NCI-H2029 treated with DMSO at 0.1 percent for 48 hours (cell line): ENCODE results near the gene ASXL3.

Source experiments
- DNase-seq: peaks from one replicate; lab custom pipeline; 2025; lab: John Stamatoyannopoulos, UW

Gene ASXL3

DNA sequence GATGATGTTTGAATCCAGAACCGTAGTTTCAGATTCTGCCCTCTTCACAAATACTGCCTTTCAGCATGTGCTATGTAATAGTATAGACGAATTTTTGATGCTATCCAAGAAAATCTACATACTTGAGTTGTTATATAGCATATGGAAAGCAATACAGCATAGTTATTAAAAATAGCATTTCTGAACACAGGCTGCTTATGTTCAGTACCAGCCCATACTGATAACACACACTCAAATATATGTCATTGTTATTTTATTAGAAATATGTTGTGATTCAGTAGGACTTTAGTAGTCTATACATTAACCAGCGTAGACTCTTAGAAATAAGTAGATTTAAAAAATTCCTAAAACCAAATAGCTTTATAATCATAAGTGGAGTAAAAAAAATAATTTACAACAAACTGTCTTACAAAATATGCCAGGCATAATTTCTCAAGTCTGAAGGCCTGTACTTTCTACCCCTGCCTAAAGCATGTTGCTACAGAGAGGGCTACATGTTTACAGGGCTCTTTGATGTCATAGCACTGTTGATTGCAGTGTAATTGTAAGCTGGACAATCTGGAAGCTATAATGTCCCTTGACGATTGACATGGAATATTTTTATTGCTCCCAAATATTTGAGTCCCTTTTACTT lies 86.3 kb downstream of the ASXL3 start:
- DNase-seq = no peak

DNA sequence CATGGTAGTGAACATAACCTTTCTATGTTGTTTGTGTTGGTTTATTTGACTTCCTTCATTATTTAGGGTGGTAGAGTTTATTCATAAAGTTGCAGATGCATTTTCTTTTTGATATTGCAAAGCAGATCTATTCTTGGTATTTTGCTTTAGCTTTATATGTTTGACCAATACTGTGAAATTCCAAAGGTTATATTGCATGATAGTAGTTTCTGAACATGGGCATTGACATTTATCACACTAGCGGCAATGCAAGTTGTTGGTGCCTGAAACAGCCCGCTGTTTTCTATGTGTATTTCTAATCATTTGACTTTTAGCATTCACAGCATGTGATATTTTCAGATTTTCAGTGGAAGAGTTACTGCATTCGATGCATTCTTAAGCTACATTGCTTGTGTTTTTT lies 87.2 kb downstream of the ASXL3 start:
- no peak for DNase-seq

DNA sequence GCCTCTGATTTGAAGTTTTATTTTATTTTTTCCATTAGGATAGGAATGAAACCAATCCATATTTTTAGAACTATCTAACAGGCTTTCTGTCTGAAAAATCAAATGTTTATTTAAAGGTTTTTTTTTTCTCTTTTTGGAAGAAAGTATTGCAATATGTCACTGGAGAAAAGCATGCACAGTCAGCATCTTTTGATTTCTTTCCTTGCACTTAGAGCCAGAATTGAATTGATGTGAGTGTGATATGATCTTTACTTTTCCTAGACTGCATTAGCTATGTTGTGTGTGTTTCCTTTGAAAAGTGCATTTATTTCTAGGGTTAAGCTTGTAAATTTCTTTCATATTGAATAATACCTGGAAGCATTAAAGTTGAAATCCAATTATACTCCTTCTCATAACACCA lies 87.6 kb downstream of the ASXL3 start:
- no peak for DNase-seq

DNA sequence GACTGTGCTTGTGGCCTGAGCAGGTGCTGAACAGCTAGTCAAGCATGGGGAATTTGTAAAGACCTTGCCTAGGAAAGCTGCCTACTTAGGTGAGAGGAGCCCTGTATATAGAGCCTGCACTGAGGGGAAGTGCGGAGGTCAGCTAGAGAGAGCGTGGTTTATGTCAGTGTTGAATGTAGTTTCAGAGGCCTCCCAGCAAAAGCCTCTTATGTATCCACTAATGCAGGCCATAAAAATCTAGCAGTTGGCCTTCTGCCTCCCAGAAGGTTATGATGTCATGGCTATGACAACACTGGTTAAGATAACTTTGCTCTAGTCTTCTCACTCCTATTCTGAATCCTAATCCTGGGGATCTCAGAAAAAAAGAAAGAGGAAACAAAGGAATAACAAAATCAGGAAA lies 88.9 kb downstream of the ASXL3 start:
- no peak for DNase-seq

DNA sequence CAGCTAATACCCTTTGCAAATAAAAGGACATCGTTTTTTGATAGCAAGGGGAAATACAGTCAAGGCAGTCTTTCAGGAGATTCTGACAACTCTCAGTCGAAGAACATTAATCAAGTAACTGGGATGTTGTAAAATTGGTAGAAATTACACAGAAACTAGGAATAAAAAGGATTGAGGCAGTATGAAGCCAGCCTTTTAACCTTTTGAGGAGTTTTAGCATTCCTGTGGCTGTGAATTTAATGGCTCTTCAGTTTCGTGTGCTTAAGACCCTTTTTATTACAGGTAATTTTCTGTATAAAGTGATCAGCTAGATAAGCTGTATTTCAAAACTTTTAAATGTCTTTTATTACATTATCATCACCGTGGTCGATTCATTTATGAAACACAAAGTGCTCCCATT lies 91.6 kb downstream of the ASXL3 start:
- DNase-seq = no peak

DNA sequence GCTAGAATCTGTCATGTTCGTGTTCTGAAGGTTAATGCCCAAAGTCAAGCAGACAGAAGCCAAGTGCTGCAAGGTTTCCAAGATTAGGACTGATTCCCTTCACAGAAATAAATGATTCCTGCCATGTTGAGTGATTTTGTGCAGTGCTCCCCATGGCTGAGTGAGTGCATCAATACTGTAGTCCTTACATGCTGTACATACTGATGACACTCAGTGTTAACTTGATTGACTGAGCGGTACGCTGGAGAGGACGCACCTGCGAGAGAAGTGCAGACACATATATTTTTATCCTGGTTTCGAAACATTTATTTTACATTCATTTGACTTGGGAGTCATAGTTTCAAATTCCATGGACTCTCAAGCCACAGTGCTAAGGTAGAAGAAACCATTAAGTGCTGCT lies 92.0 kb downstream of the ASXL3 start:
- DNase-seq = no peak

DNA sequence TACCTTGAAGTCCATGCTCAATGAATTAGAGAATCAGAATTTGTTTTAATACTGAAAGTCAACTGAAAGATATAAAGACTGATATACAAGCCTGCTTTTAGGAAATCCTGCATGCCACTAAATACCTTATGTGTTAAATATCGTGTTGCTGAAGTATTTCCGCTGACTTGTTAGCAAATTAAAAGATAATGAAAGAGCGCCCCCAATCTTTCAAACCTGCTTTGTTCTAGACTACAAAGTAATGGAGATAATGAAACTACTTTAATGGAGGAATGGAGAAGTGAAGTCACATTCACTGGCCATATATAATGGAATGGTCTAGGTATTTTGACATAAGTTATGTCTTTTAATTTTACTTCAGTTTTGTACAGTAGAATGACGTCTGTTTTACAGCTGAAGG lies 95.7 kb downstream of the ASXL3 start:
- no peak for DNase-seq

DNA sequence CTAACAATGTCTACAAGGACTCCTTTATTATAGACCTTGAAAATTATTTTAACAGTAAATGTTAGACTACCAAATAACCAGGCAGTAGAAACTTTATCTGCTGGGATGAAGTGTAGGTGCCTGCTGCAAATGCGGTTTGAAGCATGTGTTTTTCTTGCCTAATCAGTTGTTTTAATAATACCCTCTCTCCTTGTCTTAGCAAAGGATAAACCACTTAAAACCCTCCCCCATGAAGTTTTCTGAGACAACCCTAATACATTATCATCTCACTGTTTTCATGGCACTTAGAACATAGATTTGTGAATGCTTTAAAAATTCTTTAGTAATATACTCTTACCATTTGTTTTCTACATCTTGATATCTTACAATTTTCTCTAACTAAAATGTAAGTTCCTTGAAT lies 98.6 kb downstream of the ASXL3 start:
- no peak for DNase-seq

DNA sequence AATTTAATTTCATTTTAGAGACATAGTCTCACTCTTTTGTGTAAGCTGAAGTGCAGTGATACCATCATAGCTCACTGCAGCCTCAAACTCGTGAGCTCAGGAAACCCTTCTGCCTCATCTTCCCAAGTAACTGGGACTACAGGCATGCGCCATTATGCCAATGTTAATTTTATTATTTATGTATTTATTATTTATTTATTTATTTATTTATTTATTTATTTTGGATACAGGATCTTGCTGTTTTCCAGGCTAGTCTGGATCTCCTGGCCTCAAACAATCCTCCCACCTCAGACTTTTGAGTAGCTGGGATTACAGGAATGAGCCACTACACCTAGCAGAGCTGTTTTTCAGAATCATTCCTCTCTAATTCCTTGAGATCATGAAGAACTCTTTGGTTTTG lies 99.9 kb downstream of the ASXL3 start:
- no peak for DNase-seq

DNA sequence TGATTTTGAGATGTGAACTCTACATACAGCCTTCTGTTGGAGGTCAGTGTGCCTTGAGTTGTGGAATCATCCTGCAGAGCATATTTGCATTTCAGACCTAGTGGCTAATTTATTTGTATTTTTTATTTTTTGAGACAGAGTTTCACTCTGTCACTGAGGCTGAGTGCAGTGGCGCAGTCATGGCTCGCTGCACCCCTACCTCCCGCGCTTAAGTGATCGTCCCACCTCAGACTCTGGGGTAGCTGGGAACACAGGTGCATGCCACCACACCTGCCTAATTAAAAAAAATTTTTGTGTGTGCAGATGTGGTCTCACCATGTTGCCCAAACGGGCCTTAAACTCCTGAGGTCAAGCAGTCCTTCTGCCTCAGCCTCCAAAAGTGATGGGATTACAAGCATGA lies 104.4 kb downstream of the ASXL3 start:
- DNase-seq = no peak

DNA sequence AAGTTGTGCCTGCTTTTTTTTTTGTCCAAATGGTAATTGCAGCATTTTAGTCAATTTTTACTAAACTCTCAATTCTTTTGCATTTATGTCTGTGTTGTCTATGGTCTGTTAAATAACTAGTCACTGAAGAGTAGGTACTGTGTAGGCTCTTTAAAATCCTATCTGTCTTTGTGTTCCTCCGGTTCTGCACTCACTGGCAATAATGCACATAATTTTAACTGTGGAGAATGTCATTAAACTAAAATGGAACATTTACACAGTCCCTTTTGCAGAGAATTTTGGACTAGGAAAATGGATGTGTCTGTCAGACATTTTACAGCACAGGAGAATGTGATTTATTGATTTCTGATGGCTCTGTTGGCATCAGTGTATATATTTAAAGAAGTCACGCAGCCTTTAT lies 116.6 kb downstream of the ASXL3 start:
- DNase-seq = no peak

DNA sequence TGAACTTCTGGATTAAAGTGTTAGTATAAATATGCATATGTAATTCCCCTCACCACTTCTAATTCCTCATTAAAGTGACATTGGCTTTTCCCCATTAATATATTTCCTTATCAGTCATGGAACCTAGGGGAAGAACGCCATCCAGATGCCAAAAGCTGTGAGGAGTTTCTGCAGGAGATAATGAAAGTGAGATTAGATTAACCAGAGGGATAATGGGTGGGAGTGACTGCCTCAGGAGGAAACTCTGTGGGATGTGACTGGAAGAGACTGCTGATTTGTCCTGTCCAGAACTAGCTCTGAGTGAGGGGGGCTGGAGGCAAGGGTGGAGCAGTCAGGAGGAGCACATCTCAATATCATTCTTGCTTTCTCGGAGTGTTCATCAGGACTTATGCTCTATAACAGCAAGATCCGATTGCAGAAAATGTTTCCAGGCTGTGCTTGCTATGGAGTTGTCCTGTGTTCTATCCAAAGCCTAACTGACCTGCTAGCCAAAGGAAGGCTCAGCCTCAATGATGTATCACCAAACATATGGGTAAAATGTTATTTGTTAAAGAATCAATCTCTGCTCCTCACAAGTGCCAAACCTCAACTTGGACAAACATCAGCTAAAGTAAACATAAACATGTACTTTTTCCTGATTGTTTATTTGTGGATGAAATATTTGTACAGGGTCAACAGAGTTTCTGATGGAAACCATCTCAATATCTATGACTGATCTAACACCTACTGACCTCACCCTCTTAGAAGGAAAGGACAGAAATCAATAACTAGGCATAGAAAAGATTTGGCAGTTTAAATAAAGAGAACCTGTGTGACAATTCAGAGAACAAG lies 118.5 kb downstream of the ASXL3 start:
- no peak for DNase-seq

DNA sequence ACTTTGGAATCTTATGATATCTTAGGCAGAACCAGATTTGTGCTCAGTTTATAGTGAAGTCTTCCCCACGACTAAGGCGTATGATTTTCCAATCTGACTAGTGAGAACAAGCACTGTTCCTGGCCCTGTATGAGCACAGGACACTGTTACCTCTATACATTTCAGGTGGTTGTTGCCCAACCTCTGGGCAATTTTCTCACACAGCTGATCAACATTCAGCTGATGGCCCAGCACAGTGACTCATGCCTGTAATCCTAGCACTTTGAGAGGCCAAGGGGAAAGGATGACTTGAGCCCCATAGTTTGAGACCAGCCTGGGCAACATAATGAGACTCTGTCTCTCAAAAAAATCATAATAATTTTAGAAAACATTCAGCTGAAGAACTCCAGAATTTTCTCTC lies 119.5 kb downstream of the ASXL3 start:
- no peak for DNase-seq

DNA sequence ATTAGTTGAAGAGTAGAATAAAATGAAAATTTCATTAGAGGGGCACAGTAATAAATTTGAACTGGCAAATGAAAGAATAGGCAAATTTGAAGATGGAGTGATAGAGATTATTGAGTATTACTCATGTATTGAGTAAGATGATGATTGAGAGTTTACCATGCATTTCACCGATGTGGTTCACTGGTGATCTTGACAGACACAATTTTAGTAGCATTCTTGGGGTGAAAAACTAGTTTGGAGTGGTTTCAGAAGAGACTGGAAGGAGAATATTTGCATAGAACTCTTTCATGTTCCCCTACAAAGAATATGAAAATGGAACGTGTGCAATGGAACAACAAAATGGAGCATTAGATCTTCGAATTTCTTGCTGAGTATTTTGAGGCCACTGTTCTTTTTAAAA lies 121.4 kb downstream of the ASXL3 start:
- no peak for DNase-seq

DNA sequence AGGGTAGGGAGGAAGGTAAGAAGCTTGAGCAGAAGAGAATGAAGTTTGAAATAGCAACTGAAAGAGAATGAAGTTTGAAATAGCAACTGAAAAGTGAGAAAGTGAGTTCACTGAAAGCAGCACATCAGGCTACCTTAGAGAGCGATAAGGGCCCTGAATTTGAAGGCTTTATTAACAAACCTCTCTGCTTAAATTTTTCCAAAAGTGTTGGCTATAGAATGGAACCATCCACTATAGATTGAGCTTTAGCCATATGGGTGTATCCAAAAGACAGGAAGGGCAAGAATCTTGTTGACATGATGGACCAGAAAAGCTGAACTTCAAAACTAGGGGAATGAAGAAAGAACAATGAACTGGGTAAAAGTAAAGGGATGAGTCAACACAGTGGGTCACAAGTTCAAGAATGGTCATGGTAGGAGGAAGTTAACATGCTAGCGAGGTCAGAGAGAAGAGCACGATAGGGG lies 122.5 kb downstream of the ASXL3 start:
- no peak for DNase-seq

DNA sequence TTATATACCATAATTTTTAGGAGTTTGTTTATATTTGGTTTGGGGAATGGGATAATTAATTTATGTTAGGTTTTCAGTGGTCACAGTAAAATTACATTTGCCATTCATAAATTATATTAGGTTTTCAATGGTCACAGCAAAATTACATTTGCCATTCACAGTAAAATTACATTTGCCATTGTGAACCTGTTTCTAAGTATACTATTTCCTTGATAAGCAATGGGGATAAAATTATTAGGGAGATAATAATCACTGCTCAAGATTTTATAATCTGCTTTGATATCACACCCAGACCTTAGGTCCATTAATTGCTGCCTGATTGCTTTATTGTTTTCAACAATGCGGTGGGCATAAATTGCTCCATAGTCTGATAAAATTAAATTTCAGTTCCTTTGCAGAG lies 124.6 kb downstream of the ASXL3 start:
- no peak for DNase-seq

DNA sequence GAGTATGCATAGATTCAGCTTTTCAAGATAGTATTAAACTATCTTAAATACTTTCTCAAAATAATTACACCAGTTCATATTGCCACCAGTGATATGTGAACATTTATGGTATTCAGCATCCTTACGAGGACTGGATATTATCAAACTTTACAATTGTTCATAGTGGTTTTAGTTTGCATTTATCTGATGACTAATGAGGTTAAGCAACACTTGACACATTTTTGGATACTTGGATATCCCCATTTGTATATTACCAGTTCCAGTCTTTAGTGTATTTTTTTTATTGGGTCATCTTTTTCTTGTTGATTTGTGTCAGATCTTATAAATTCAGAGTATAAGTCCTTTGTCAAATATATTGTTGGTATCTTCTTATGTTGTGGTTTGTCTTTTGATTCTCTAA lies 128.4 kb downstream of the ASXL3 start:
- DNase-seq = no peak

DNA sequence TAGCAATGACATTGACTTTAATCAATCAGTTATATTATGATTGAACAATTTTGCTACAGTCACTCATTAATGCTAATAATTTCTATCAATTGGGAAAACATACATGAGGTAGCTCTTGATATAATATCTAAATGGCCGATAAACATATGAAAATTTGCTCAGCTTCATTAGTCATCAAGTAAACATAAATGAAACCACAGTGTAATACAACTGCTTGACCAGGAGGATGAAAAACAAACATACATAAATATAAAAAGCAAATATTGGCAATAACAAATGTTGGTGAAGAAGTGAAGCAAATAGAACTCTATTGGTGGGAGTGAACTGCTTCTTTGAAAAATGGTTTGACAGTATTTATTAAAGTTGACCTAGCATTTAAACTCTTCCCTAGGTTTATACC lies 130.9 kb downstream of the ASXL3 start:
- no peak for DNase-seq

DNA sequence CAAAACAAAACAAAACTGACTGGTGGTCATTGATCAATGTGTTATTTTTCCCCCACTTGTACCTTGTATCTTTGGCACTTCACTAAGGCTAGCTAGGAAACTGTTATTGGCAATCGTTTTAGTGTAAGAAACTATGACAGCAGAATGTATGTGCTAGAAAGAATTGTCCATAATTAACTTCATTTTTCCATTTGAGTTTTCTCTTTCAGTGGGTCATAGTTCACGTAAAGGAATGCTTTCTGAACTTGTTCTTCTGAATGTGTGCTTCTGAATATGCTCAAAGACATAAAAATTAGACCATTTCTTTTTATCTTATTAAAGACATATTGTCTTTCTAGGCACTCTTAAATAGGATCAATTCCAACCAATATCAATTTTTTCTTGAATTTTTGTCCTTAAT lies 132.2 kb downstream of the ASXL3 start:
- no peak for DNase-seq

DNA sequence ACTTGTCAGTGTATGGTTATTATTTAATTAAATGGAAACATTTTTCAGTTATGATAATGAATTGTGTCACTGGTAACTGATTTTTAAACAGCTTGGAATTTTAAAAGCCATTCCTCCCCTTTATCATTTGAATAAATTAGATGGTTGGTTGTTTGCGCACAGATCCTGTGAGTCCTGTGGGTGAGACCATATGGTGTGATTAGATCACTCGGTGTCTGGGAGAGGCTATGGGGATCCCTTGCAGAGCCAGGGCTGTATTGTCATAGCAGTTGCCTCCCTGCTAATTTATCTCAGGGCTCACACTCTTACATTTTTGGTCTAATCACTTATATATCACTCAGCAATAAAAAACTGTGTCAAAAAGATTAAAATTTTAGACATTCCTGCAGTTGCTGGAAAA lies 133.5 kb downstream of the ASXL3 start:
- no peak for DNase-seq

DNA sequence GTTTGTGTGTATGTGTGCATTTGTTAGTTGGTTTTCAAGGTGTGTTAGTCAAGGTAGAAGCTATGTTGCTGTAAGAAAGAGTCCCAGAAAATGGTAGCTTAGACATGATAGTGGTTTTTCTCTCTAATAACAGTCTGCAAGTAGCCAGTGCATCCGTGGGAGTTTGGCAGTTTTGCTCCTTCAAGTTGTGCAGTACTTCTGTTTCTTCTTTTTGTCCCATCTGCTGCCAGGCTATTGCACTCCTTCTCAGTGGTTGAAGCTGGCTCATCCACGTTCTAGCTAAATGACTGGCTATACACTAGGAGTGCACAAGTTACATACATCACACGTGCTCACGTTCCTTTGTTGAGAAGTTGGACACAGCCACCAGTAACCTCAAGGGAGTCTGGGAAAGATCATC lies 134.7 kb downstream of the ASXL3 start:
- DNase-seq = no peak

DNA sequence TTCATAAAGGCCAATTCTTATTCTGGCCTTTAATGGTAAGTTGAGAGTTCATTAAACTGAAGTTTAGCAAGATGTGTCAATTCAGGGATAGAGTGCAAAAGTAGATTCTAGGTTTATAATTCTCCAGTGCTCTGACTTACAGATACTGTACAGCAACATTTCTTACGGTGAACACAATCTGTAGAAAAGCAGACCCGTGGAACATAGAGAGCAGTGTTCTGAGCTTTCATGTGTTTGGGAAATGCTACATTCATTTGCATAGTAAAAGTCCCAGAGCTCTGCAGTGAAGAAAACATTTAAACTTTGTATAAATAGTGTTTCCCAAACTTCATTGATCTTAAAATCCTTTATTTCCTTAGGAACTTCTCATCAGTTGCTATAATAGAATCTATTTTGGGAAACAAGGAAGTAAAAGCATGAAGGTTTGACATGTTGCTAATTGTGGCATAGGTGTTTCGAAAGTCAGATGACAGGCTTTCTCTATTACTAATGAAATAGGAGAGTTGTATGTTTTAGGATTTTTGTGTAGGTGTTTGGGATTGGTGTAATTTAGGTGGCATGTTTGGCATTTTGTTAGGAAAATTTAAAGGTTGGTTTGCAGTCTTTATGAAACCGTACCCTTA lies 138.2 kb downstream of the ASXL3 start:
- DNase-seq = no peak

DNA sequence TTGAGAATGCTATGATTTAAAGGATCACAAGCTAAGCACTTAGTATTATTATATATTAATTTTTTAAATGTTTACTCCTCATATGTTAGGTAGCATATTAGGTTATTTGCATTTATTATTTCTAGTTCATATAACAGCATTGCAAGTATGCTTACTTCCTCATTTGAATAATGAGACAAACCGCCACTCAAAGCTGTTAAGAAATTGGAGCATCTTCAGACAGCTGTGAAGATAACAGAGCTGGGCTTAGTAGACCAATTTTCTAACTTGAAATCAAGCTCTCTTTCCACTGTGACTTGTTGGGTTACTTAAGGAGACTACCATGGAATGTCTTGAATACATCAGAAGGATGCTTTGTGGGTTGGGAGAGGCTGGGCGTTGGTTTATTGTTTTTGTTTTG lies 139.3 kb downstream of the ASXL3 start:
- DNase-seq = no peak
